HG02623 (cell line): ENCODE measurements around the gene CPNE4.

Experiments used
- ATAC-seq: cut with Tn5 transposase; IDR thresholded peaks from one replicate; pipeline ENCODE4 v1.9.1; 2021; ENCODE audit warnings: moderate library complexity; ENCODE audit not compliant: unreplicated experiment

The CPNE4 gene

GRCh38 chr3:131612745-131613144, 422.1 kb downstream of the CPNE4 start:
- no peak for ATAC-seq

- ATAC-seq, result no peak
Measured at GRCh38 chr3:131610174-131610573, 424.6 kb downstream of the CPNE4 start.

GRCh38 chr3:131608741-131609140, 426.1 kb downstream of the CPNE4 start:
- no peak for ATAC-seq

- ATAC-seq, result peak; percentile 55
Measured at GRCh38 chr3:131608296-131608695, 426.5 kb downstream of the CPNE4 start.

GRCh38 chr3:131605916-131606315, 428.9 kb downstream of the CPNE4 start:
- no peak for ATAC-seq

- ATAC-seq, result no peak
Measured at GRCh38 chr3:131602011-131602779, 432.6 kb downstream of the CPNE4 start.

- ATAC-seq, result no peak
Measured at GRCh38 chr3:131597816-131598215, 437.0 kb downstream of the CPNE4 start.

GRCh38 chr3:131596884-131597283, 437.9 kb downstream of the CPNE4 start:
- no peak for ATAC-seq

- no peak for ATAC-seq
Measured at GRCh38 chr3:131591394-131592014, 443.3 kb downstream of the CPNE4 start.

GRCh38 chr3:131586277-131586676, 448.5 kb downstream of the CPNE4 start:
- ATAC-seq, result no peak

GRCh38 chr3:131582438-131582837, 452.4 kb downstream of the CPNE4 start:
- ATAC-seq, result no peak

- no peak for ATAC-seq
Measured at GRCh38 chr3:131568460-131568859, 466.4 kb downstream of the CPNE4 start.

GRCh38 chr3:131564812-131565211, 470.0 kb downstream of the CPNE4 start:
- ATAC-seq, result no peak

- no peak for ATAC-seq
Measured at GRCh38 chr3:131561511-131561910, 473.3 kb downstream of the CPNE4 start.

GRCh38 chr3:131560795-131561194, 474.0 kb downstream of the CPNE4 start:
- ATAC-seq, result no peak

- ATAC-seq, result no peak
Measured at GRCh38 chr3:131555456-131555855, 479.4 kb downstream of the CPNE4 start.

- peak; percentile 99 for ATAC-seq
Measured at GRCh38 chr3:131553495-131554247, 481.1 kb downstream of the CPNE4 start.

GRCh38 chr3:131551761-131552160, 483.1 kb downstream of the CPNE4 start:
- ATAC-seq, result no peak

GRCh38 chr3:131550562-131551465, 484.0 kb downstream of the CPNE4 start:
- no peak for ATAC-seq

GRCh38 chr3:131549340-131549739, 485.5 kb downstream of the CPNE4 start:
- no peak for ATAC-seq

- ATAC-seq, result no peak
Measured at GRCh38 chr3:131547585-131547984, 487.2 kb downstream of the CPNE4 start.
